Esophagus muscularis mucosa (tissue), 3 donors: Measurements from ENCODE around the gene FBH1.

Source experiments
- EP300 ChIP-seq: sonication (generic); formaldehyde crosslinking; IDR thresholded peaks from one replicate; pipeline ENCODE4 v1.6.1; 2017; ENCODE audit warnings: antibody characterized with exemption
- TF ChIP-seq, protein P1 (sequence below), 3 experiments: fragments of 200-600 bp in 2 of 3; fragments of 450-650 bp in 1 of 3; sonication (generic) in 2 of 3; IDR thresholded peaks; one replicate each; pipeline ENCODE4 v1.5.1; 2017 to 2019; ENCODE audit warnings: antibody characterized with exemption in 3 of 3, mild to moderate bottlenecking in 2 of 3, moderate library complexity in 1 of 3

DNA sequence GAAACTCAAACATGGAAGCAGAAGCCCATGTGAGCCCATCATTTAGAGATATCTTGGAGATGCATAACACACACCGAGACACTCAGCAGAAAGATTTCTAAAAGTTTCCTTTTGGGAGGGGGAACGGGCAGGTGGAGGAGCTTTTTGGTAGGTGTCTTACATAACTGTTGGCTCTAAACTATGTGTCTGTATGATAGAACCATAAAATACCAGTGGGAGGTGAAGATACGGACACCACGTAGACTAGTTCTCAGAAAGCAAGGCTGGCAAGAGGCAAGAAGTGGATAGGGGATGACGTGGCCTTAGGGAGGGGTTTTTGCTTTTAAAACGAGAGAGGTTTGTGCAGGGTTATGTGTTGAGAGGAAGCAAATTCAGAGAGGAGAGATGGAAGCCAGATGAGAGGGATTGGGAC, 50.8 kb downstream of the FBH1 start:
- TF ChIP-seq, protein P1, sequence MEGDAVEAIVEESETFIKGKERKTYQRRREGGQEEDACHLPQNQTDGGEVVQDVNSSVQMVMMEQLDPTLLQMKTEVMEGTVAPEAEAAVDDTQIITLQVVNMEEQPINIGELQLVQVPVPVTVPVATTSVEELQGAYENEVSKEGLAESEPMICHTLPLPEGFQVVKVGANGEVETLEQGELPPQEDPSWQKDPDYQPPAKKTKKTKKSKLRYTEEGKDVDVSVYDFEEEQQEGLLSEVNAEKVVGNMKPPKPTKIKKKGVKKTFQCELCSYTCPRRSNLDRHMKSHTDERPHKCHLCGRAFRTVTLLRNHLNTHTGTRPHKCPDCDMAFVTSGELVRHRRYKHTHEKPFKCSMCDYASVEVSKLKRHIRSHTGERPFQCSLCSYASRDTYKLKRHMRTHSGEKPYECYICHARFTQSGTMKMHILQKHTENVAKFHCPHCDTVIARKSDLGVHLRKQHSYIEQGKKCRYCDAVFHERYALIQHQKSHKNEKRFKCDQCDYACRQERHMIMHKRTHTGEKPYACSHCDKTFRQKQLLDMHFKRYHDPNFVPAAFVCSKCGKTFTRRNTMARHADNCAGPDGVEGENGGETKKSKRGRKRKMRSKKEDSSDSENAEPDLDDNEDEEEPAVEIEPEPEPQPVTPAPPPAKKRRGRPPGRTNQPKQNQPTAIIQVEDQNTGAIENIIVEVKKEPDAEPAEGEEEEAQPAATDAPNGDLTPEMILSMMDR (IDR thresholded peaks at IDR 0.05): no peak
- TF ChIP-seq EP300: no peak
